Activated CD4-positive, alpha-beta T cell treated with anti-CD3 and anti-CD28 coated beads, Interleukin-2, amount 10 ng/mL, durations not matched to agents 7 days and 5 days (primary cell): ENCODE data around the gene PIGZ. TPM values are rescaled to one million over a fixed set of nuclear protein-coding genes. Genes with fewer than 3 reads are reported as not detected.

Source experiments
- CTCF ChIA-PET: fragments of 350-600 bp; sonication (Branson Sonifier 250); formaldehyde crosslinking; loops from one replicate; lab custom pipeline; 2021; ENCODE audit warnings: antibody characterized with exemption; lab: Charles Lee
- POLR2A ChIA-PET: fragments of 350-600 bp; sonication (Branson Sonifier 250); formaldehyde crosslinking; loops from one replicate; lab custom pipeline; 2021; ENCODE audit warnings: antibody characterized with exemption; lab: Charles Lee
- DNase-seq: peaks from one replicate; pipeline ENCODE4 v3.0.0-alpha.2; 2020
- H3K27ac Mint-ChIP-seq: one replicate; pipeline ENCODE4 v1.8.0; 2021; ENCODE audit warnings: mild to moderate bottlenecking, moderate library complexity, mixed read lengths
- H3K27me3 Mint-ChIP-seq: one replicate; pipeline ENCODE4 v1.8.0; 2021; ENCODE audit warnings: mixed read lengths
- H3K36me3 Mint-ChIP-seq: one replicate; pipeline ENCODE4 v1.8.0; 2021; ENCODE audit warnings: low read depth, mixed read lengths
- H3K4me1 Mint-ChIP-seq: one replicate; pipeline ENCODE4 v1.8.0; 2021; ENCODE audit warnings: mixed read lengths
- H3K4me3 Mint-ChIP-seq: one replicate; pipeline ENCODE4 v1.8.0; 2021; ENCODE audit warnings: mild to moderate bottlenecking, moderate library complexity, mixed read lengths
- H3K9me3 Mint-ChIP-seq: one replicate; pipeline ENCODE4 v1.8.0; 2021; ENCODE audit warnings: mixed read lengths
- total RNA-seq, 2 experiments: library from RNA; stranded (reverse); gene quantifications; one replicate each; pipeline ENCODE4 v1.2.3, GENCODE V29; 2021

Gene PIGZ
- total RNA-seq, 2 experiments from 2014 or later: 2.6 to 2.7 TPM

DNA sequence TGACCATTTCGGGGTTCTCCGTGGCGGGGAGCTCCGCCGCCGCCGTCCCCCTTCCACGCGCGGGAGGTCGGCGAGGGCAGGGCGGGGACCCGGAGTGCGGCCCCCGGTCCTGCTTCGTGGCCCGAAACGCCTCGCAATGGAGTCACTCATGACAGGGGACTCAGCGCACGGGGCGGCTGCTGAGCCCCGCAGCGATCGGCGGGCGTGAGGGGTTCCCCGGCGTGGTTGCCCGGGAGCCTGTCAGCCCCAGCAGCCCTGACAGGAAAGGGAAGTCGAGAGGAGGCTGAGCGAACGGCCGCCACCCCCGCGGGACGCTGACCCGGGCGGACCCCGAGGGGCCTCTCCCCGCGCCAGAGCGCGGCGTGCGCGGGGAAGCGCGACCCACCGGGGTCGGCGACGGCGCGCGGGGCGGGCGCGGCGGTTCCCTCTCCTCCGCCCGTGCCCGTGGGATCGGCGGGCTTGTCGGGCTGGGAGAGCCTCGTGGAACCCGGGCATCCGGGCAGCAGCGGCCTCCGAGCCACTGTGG is 564 bp upstream of the PIGZ start:
- Mint-ChIP-seq H3K36me3 (peaks cover 12% of the 10 kb centered on the region), H3K27me3 (peaks cover 19% of the 10 kb centered on the region), H3K27ac (peak overlapping the region; percentile 46), H3K4me1 (peaks cover 18% of the 10 kb centered on the region), H3K9me3 (no peaks in the 10 kb centered on the region), H3K4me3 (peak overlapping the region; percentile 78)
- ChIA-PET CTCF (interaction anchor here (0.5 to 2.5 kb wide), 7 partner anchors 8 to 440 kb away, joined by 3 to 15 read pairs (median 3); partner anchors contain the start of gene NCBP2), POLR2A (no interaction called here)
- DNase-seq: peak; percentile 42

DNA sequence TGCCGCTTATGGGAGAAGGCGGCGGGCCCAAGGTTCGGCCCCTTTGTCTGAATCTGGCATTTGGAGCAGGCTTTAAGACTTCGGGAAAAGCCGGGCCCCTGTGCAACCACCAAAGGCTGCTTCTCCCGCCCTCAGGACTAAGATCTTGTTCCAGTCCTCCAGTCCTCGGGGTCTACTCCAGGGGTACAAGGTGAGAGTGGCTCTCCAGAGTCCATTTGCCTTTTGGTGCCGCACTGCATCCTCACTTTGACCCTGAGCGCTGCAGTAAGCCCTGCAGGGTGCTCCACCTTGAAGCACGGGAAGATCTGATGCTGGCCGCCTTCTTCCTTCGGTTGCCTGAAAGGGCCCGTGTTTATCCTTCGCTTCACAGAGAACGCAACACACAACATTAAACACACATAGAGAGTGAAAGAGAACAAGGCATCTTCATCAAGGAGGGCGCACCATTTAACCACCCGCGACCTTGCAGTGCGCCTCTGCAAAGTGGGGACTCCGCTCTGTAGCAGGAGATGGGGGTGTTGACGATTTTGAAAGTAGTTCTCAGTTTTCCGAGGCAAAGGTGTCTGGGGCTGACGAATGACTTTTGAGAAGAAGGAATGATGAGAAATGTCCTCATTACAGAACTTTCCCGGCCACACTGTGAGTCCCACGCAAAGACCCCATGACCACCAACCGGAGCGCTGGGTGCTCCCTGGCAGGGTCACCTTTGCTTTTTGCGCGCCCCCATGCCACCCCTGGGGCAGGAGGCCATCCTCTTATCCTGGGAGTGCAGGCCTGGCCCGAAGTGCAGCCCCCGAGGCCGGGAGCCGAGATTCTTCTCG is 1.0 kb downstream of the PIGZ start:
- POLR2A ChIA-PET: no interaction called here
- CTCF ChIA-PET: interaction anchor here (0.6 kb wide), 1 partner anchor 18 kb away, joined by 4 read pairs; no protein-coding TSS in a partner anchor

DNA sequence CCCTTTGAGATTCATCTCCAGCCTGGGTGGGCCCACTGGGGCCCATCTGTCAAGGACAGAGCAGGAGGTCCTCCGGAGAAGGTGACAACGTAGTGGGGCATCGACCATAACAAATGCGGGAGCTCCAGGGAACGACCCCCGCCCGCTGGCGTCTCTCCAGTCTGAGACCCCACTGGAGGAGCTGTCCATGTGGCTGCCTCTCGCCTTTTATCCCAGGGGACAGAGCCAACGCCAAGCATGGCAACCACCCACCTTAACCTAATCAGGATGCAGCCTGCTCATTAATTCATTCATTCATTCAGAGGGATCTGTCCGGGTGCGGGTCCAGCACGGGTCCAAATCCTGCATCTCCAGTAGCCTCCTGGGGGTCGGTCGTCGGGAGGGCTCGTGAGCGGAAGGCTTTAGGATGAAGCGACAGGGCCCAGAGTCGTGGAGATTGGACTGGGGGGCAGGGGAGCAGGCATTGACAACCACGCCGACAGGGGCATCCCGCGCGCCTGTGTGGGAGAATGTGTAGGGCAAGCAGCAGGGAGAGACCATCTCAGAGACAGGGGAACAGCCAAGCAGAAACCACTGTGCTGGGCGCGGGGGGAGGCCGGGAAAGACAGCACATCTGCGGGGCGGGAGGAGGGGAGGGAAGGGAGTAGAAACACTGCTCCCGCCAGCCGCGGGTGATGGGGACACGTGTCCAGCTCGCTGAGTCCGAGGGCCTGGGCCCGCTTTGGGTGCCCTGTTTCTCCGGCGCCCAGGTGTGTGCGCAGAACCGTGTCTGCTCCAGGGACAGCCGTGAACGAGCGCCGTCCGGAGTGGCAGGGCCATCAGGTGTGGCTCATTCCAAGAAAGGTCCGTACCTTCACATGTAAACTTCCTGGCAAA is 1.9 kb downstream of the PIGZ start:
- Mint-ChIP-seq H3K4me1 (peaks cover 18% of the 10 kb centered on the region), H3K27ac (no peak overlapping the region), H3K27me3 (peaks cover 19% of the 10 kb centered on the region), H3K36me3 (peaks cover 12% of the 10 kb centered on the region), H3K9me3 (no peaks in the 10 kb centered on the region), H3K4me3 (peak overlapping the region; percentile 20)
- CTCF ChIA-PET: interaction anchor here (0.6 to 1.3 kb wide), 2 partner anchors 17 to 24 kb away, joined by 3 to 4 read pairs; partner anchors contain the start of gene NCBP2
- POLR2A ChIA-PET: no interaction called here
- DNase-seq: no peak

More for the DNA sequence above, 1.0 kb downstream of the PIGZ start:
- no peak for DNase-seq
- Mint-ChIP-seq H3K9me3 (no peaks in the 10 kb centered on the region), H3K27ac (no peak overlapping the region), H3K27me3 (peaks cover 19% of the 10 kb centered on the region), H3K4me1 (peaks cover 18% of the 10 kb centered on the region), H3K4me3 (peak overlapping the region; percentile 73), H3K36me3 (peaks cover 12% of the 10 kb centered on the region)

DNA sequence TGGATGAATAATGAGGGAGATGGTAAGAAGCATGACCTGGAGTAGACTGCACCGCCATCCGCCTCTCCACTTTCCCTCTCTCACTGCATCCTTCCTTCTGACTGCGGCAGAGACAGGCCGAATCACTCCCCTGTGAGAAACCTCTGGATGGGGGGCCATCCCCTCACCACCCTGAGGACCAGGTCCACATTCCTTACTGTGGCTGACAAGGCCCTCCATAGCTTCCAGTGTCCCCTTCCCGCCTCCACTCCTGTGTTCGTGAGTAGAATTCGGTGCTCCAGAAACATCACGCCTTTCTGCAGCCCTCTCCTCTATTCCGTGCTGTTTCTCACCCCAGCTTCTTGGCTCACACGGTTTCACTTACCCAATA is 2.8 kb downstream of the PIGZ start:
- no peak overlapping the region for H3K4me3 Mint-ChIP-seq
- H3K9me3 Mint-ChIP-seq: no peaks in the 10 kb centered on the region
- H3K4me1 Mint-ChIP-seq: peaks cover 18% of the 10 kb centered on the region
- CTCF ChIA-PET: interaction anchor here (0.6 to 1.3 kb wide), 2 partner anchors 23 to 328 kb away, joined by 3 read pairs; partner anchors contain the start of gene NCBP2
- POLR2A ChIA-PET: no interaction called here
- no peak for DNase-seq
- peaks cover 12% of the 10 kb centered on the region for H3K36me3 Mint-ChIP-seq
- peaks cover 11% of the 10 kb centered on the region for H3K27me3 Mint-ChIP-seq
- no peak overlapping the region for H3K27ac Mint-ChIP-seq

DNA sequence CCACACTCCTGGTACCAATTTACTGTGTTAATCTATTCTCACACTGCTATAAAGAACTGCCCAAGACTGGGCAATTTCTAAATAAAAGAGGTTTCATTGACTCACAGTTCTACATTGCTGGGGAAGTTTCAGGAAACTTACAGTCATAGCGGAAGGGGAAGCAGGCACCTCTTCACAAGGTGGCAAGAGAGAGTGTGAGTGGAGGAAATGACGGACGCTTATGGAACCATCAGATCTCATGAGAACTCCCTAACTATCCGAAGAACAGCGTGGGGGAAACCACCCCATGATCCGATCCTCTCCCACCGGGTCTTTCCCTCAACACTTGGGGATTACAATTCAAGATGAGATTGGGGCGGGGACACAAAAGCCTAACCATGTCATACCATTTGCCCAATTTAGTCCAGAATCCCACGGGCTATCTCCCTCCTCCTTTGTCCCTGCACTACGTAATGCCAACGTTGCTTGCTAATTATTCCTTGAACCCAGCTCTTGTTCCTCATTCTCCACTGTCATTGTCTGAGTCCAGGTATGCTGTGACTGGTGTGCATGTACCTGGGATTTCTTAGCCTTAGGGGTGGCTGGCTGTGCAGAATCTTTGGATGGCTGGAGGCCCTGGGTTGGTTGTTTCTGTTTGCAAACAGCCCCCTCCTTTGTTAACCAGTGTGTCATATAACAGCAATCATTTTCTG is 3.4 kb downstream of the PIGZ start:
- Mint-ChIP-seq H3K4me3 (no peak overlapping the region), H3K27me3 (peaks cover 6% of the 10 kb centered on the region), H3K9me3 (no peaks in the 10 kb centered on the region), H3K4me1 (peaks cover 14% of the 10 kb centered on the region), H3K27ac (no peak overlapping the region), H3K36me3 (peaks cover 12% of the 10 kb centered on the region)
- CTCF ChIA-PET: interaction anchor here (0.6 kb wide), 1 partner anchor 327 kb away, joined by 3 read pairs; no protein-coding TSS in a partner anchor
- no peak for DNase-seq
- POLR2A ChIA-PET: no interaction called here

DNA sequence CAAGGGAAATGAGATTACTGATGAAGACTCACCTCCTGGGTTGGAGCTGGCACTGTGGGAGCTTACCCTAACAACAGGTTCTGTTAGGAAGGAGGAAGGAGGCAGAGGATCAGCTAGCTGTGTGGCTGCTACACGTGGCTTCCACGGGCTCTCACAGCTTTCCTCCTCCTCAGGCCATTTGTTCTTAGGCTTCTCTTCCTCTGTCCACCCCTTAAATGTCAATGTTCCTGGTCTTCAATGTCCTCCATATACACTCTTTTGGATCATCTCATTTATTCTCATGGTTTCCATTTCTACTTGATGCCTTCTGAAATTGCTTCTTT is 5.0 kb downstream of the PIGZ start:
- H3K9me3 Mint-ChIP-seq: no peaks in the 10 kb centered on the region
- no peak overlapping the region for H3K4me3 Mint-ChIP-seq
- H3K36me3 Mint-ChIP-seq: peaks cover 12% of the 10 kb centered on the region
- ChIA-PET CTCF (no interaction called here), POLR2A (no interaction called here)
- DNase-seq: no peak
- peaks cover 11% of the 10 kb centered on the region for H3K4me1 Mint-ChIP-seq
- H3K27ac Mint-ChIP-seq: no peak overlapping the region
- H3K27me3 Mint-ChIP-seq: peaks cover 4% of the 10 kb centered on the region

DNA sequence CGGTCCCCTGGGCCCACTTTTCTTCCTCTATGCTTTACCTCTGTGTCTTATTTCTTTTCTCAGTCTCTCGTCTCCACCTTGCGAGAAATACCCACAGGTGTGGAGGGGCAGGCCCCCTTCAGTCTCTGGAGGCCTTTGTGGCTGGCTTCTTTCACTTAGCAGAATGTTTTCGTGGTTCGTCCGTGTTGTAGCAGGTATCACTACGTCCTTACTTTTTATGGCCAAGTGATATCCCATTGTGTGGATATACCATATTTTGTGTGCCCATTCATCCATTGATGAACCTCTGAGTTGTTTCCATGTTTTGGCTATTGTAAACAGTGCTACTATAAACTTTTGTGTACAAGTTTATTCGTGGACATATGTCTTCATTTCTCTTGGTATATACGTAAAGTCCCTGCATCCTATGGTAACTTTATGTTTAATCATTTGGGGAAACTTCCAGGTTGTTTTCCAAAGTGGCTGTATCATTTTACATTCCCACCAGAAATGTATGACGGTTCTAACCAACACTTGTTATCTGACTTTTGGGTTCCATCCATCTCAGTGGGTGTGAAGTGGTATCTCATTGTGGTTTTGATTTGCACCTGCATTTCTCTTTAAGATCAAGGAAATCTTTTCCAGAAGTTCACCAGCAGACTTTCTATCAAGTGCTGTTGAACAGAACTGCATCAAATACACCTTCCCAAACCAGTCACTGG is 5.6 kb downstream of the PIGZ start:
- Mint-ChIP-seq H3K27ac (no peak overlapping the region), H3K4me1 (peaks cover 9% of the 10 kb centered on the region), H3K4me3 (no peak overlapping the region), H3K27me3 (peaks cover 4% of the 10 kb centered on the region), H3K9me3 (no peaks in the 10 kb centered on the region), H3K36me3 (peaks cover 12% of the 10 kb centered on the region)
- ChIA-PET CTCF (no interaction called here), POLR2A (no interaction called here)
- no peak for DNase-seq

DNA sequence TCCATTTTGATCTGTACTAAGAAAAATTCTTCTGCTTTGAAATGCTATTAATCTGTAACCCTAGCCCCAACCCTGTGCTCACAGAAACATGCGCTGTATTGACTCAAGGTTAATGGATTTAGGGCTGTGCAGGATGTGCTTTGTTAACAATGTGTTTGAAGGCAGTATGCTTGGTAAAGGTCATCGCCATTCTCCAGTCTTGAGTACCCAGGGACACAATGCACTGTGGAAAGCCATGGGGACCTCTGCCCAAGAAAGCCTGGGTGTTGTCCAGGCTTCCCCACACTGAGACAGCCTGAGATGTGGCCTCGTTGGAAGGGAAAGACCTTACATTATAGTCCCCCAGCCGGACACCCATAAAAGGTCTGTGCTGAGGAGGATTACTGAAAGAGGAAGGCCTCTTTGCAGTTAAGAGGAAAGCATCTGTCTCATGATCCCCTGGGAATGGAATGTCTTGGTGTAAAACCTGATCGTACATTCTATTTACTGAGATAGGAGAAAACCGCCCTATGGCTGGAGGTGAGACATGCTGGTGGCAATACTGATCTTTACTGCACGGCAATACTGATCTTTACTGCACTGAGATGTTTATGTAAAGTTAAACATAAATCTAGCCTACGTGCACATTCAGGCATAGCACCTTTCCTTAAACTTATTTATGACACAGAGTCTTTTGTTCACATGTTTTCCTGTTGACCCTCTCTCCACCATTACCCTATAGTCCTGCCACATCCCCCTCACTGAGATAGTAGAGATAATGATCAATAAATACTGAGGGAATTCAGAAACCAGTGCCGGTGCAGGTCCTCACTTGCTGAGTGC is 6.3 kb downstream of the PIGZ start:
- no peak overlapping the region for H3K4me3 Mint-ChIP-seq
- no peak for DNase-seq
- H3K9me3 Mint-ChIP-seq: no peaks in the 10 kb centered on the region
- no peaks in the 10 kb centered on the region for H3K27me3 Mint-ChIP-seq
- H3K36me3 Mint-ChIP-seq: peaks cover 10% of the 10 kb centered on the region
- POLR2A ChIA-PET: no interaction called here
- H3K27ac Mint-ChIP-seq: no peak overlapping the region
- peaks cover 3% of the 10 kb centered on the region for H3K4me1 Mint-ChIP-seq
- CTCF ChIA-PET: no interaction called here

DNA sequence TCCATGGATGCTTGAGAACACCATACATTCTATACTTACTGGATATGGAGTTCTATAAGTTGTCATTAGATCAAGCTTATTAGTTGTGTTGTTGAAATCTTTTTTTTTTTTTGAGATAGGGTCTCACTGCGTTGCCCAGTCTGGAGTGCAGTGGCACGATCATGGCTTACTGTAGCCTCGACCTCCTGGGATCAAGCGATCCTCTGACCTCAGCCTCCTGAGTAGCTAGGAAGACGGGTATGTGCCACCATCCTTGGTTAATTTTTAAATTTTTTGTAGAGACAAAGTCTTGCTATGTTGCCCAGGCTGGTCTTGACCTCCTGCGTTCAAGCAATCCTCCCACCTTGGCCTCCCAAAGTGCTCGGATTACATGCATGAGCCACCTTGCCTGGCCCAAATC is 13.8 kb downstream of the PIGZ start:
- CTCF ChIA-PET: interaction anchor here (0.6 to 2.5 kb wide), 3 partner anchors 12 to 565 kb away, joined by 3 to 14 read pairs (median 3); partner anchors contain the start of gene NCBP2
- Mint-ChIP-seq H3K27ac (no peak overlapping the region), H3K4me1 (no peaks in the 10 kb centered on the region), H3K36me3 (no peaks in the 10 kb centered on the region), H3K4me3 (no peak overlapping the region), H3K27me3 (peaks cover 10% of the 10 kb centered on the region), H3K9me3 (no peaks in the 10 kb centered on the region)
- DNase-seq: no peak
- POLR2A ChIA-PET: no interaction called here

DNA sequence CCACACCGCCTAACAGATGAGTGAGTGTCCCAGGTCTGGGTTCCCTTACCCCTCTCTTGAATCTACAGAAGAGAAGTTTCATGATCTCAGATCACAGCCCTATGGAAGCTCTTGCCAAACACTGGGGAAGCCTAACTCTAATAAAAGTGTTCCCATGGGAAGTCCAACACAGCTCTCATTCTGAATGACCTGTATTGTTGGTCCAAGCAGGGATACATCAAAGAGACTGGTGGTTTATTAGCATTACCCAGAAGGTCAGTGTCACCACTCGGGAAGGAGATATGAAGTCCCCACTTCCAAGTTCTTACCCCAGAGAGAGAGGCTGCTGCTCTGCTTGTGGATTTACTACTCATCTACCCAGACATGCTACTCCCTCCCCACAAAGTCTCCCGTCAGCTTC is 17.3 kb downstream of the PIGZ start:
- Mint-ChIP-seq H3K27ac (no peak overlapping the region), H3K4me3 (no peak overlapping the region), H3K27me3 (peaks cover 10% of the 10 kb centered on the region), H3K9me3 (no peaks in the 10 kb centered on the region), H3K36me3 (no peaks in the 10 kb centered on the region), H3K4me1 (no peaks in the 10 kb centered on the region)
- POLR2A ChIA-PET: interaction anchor here (0.7 kb wide), 1 partner anchor 15 kb away, joined by 3 read pairs; no protein-coding TSS in a partner anchor
- DNase-seq: no peak
- CTCF ChIA-PET: interaction anchor here (0.9 to 1.0 kb wide), 2 partner anchors 9 kb away, joined by 6 read pairs; partner anchors contain the start of gene NCBP2

DNA sequence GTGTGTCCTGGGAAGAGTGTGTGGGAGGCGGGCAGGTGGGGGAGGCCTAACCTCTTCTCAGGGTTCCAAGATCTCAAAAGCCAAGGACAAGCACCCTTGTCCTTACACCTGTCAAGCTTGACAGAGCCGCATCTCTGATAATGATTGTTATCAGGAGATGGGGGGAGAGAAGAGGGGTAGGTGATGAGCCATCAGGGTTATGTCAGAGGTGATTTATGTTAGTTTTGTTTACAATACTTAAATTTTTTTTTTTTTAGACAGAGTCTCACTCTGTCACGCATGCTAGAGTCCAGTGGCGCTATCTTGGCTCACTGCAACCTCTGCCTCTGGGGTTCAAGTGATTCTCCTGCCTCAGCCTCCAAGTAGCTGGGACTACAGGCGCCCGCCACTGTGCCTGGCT is 18.9 kb downstream of the PIGZ start:
- Mint-ChIP-seq H3K27me3 (peaks cover 8% of the 10 kb centered on the region), H3K27ac (no peak overlapping the region), H3K9me3 (no peaks in the 10 kb centered on the region), H3K4me1 (no peaks in the 10 kb centered on the region), H3K36me3 (no peaks in the 10 kb centered on the region), H3K4me3 (no peak overlapping the region)
- DNase-seq: no peak
- CTCF ChIA-PET: interaction anchor here (0.7 to 0.8 kb wide), 3 partner anchors 18 to 421 kb away, joined by 3 to 4 read pairs (median 3); no protein-coding TSS in a partner anchor
- POLR2A ChIA-PET: no interaction called here
